Epithelial cell of esophagus (primary cell): ENCODE results near the gene PSMD6.

Source experiments
- DNase-seq: peaks from one replicate; pipeline ENCODE4 v3.0.0; 2010; ENCODE audit warnings: low read depth
- H3K4me3 ChIP-seq: 2 replicates; pipeline ENCODE4 v1.5.1; 2011; ENCODE audit warnings: mild to moderate bottlenecking, low read length, control low read depth
- CTCF ChIP-seq: IDR thresholded peaks from 2 replicates; pipeline ENCODE4 v1.5.1; 2011; ENCODE audit warnings: low read depth, mild to moderate bottlenecking, low read length, control low read depth, inconsistent platforms; ENCODE audit not compliant: insufficient read depth; ENCODE audit errors: missing control alignments

Gene PSMD6

GRCh38 chr3:64029287-64029686 lies 6.0 kb upstream of the PSMD6 start:
- TF ChIP-seq CTCF, result no peak
- no peak overlapping the region for H3K4me3 ChIP-seq
- no peak for DNase-seq

GRCh38 chr3:64028754-64029153 lies 5.5 kb upstream of the PSMD6 start:
- no peak overlapping the region for H3K4me3 ChIP-seq
- DNase-seq, result peak; percentile 34
- TF ChIP-seq CTCF, result no peak

DNA sequence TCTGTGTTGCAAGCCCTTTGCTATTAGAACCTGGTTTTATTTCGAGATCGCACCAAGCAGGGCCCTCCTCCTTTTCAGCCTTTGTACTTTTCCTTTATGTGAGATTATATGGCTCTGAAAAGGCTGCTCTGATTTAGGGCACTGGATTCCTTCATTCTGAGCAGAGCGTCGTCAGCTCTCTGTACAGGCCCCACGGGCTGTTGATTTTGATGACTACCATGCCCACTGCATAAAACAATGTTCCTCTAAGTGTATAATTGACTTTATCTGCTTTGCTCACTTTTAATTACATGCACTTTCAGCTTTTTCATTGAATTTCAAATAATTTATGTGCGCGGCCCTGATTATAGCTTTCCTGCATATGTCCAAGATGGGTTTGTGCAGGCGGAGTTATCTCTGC lies 4.4 kb upstream of the PSMD6 start:
- TF ChIP-seq CTCF, result no peak
- no peak for DNase-seq
- H3K4me3 ChIP-seq, result no peak overlapping the region

- no peak overlapping the region for H3K4me3 ChIP-seq
- no peak for DNase-seq
- TF ChIP-seq CTCF, result no peak
Measured at GRCh38 chr3:64026346-64026745, 3.1 kb upstream of the PSMD6 start.

GRCh38 chr3:64023861-64024223 lies 548 bp upstream of the PSMD6 start:
- no peak for TF ChIP-seq CTCF
- H3K4me3 ChIP-seq, result no peak overlapping the region
- no peak for DNase-seq

- DNase-seq, result peak; percentile 51
- H3K4me3 ChIP-seq, result peak overlapping the region; percentile 95
- no peak for TF ChIP-seq CTCF
Measured at GRCh38 chr3:64022451-64023186, 675 bp downstream of the PSMD6 start.

GRCh38 chr3:64021922-64022321 lies 1.4 kb downstream of the PSMD6 start:
- DNase-seq, result no peak
- TF ChIP-seq CTCF, result no peak
- H3K4me3 ChIP-seq, result peak overlapping the region; percentile 95
